Suprapubic skin (tissue), 4 donors: Measurements from ENCODE around the gene EVA1B. TPM values are rescaled to one million over a fixed set of nuclear protein-coding genes. Genes with fewer than 3 reads are reported as not detected.

Source experiments
- DNase-seq, 2 donors: peaks; one replicate each; pipeline ENCODE4 v3.0.0-alpha.2; 2019; ENCODE audit warnings: low spot score in 2 of 2
- H3K27ac ChIP-seq: fragments of 200-600 bp; sonication (generic); one replicate; pipeline ENCODE4 v1.5.1; 2019
- H3K27me3 ChIP-seq: fragments of 200-600 bp; sonication (generic); one replicate; pipeline ENCODE4 v1.5.1; 2019
- H3K36me3 ChIP-seq: fragments of 200-600 bp; sonication (generic); one replicate; pipeline ENCODE4 v1.5.1; 2019
- H3K4me1 ChIP-seq: fragments of 200-600 bp; sonication (generic); one replicate; pipeline ENCODE4 v1.5.1; 2019
- H3K4me3 ChIP-seq: fragments of 200-600 bp; sonication (generic); one replicate; pipeline ENCODE4 v1.5.1; 2019; ENCODE audit warnings: mild to moderate bottlenecking
- H3K9me3 ChIP-seq: fragments of 200-600 bp; sonication (generic); one replicate; pipeline ENCODE4 v1.5.1; 2019
- EP300 ChIP-seq: sonication (generic); formaldehyde crosslinking; IDR thresholded peaks from one replicate; pipeline ENCODE4 v1.6.1; 2017; ENCODE audit warnings: antibody characterized with exemption
- POLR2A ChIP-seq, 2 donors: fragments of 450-650 bp; IDR thresholded peaks; one replicate each; pipeline ENCODE4 v1.6.1; 2017; ENCODE audit warnings: antibody characterized with exemption in 2 of 2, mild to moderate bottlenecking in 2 of 2, moderate library complexity in 2 of 2
- POLR2AphosphoS5 ChIP-seq, 3 donors: sonication (generic); formaldehyde crosslinking; IDR thresholded peaks; one replicate each; pipeline ENCODE4 v1.6.1; 2017; ENCODE audit warnings: antibody characterized with exemption in 3 of 3
- WGBS: methylation state at CpG from one replicate; pipeline ENCODE4 v1.1.5; 2018; 5-methylcytosine and 5-hydroxymethylcytosine counted together
- total RNA-seq, 4 donors: library from RNA; depleted of rRNA; stranded (reverse); fragments of >200 nt; gene quantifications; one replicate each; pipeline ENCODE4 v1.1.0, GENCODE V29; 2016
- TF ChIP-seq, protein P1 (sequence below), 2 donors: fragments of 200-600 bp in 1 of 2; fragments of 450-650 bp in 1 of 2; sonication (generic) in 1 of 2; IDR thresholded peaks; one replicate each; pipeline ENCODE4 v1.5.1; 2016 to 2019; ENCODE audit warnings: antibody characterized with exemption in 2 of 2, mild to moderate bottlenecking in 1 of 2, moderate library complexity in 1 of 2

The EVA1B gene
- total RNA-seq, 4 donors from 2014 or later: 13.3 to 28.0 (median 19.2) TPM

- H3K9me3 ChIP-seq: no peaks in the 10 kb centered on the region
- 72% methylated on average over 3 of the region's 7 CpGs for WGBS
- H3K27ac ChIP-seq: no peak overlapping the region
- H3K4me3 ChIP-seq: no peak overlapping the region
- no peak for DNase-seq
- H3K4me1 ChIP-seq: peaks cover 11% of the 10 kb centered on the region
- peaks cover 32% of the 10 kb centered on the region for H3K36me3 ChIP-seq
- H3K27me3 ChIP-seq: no peaks in the 10 kb centered on the region
- TF ChIP-seq POLR2AphosphoS5 (IDR thresholded peaks at IDR 0.05) (no peak), POLR2A (IDR thresholded peaks at IDR 0.05) (no peak), EP300 (no peak)
- TF ChIP-seq, protein P1, sequence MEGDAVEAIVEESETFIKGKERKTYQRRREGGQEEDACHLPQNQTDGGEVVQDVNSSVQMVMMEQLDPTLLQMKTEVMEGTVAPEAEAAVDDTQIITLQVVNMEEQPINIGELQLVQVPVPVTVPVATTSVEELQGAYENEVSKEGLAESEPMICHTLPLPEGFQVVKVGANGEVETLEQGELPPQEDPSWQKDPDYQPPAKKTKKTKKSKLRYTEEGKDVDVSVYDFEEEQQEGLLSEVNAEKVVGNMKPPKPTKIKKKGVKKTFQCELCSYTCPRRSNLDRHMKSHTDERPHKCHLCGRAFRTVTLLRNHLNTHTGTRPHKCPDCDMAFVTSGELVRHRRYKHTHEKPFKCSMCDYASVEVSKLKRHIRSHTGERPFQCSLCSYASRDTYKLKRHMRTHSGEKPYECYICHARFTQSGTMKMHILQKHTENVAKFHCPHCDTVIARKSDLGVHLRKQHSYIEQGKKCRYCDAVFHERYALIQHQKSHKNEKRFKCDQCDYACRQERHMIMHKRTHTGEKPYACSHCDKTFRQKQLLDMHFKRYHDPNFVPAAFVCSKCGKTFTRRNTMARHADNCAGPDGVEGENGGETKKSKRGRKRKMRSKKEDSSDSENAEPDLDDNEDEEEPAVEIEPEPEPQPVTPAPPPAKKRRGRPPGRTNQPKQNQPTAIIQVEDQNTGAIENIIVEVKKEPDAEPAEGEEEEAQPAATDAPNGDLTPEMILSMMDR (IDR thresholded peaks at IDR 0.05): no peak
These were observed 15.8 kb upstream of the EVA1B start for GRCh38 chr1:36339215-36339614.

DNA sequence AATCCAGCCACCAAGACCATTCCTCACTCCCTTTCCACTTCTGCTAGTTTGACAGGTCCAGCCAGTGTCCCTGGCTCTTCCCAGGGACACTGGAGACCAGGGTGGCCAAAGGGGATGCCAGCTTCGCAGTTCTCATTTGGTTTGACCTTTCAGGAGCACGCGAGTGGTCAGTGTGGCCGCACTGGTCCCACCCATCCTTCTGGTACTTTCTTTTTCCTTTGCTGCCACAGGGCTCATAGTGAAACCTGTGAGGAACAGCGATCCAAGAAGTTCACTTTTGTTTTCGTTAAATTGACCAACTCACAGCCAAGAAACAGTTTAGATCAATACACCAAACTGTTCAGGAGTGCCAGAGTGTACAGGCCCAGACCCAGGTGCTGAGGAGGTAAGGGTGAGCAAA, 14.4 kb upstream of the EVA1B start:
- Histone ChIP-seq H3K4me1 (peaks cover 6% of the 10 kb centered on the region), H3K27me3 (no peaks in the 10 kb centered on the region), H3K27ac (no peak overlapping the region), H3K9me3 (no peaks in the 10 kb centered on the region), H3K4me3 (no peak overlapping the region), H3K36me3 (peaks cover 29% of the 10 kb centered on the region)
- no peak for DNase-seq
- WGBS: 93% methylated on average over 6 of the region's 6 CpGs
- no peak for TF ChIP-seq POLR2AphosphoS5 (IDR thresholded peaks at IDR 0.05)

DNA sequence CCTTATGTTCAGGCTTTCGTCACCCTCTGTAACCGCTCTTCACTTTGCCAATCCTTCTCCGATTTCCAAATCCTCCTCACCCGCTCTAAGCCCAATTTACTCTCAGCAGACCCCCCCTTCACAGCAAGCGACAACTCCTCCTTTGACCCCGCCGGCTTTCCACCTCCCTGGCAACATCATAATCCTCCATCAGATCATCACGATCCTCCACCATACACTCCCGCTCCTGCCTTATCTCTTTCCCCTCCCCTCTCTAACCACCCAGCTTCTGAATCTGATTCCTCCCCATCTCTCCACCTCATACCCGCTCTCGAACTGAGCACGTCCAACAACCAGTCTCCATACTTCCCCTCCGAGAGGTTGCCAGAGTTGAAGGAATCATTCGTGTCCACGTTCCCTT, 7.5 kb upstream of the EVA1B start:
- Histone ChIP-seq H3K36me3 (no peaks in the 10 kb centered on the region), H3K27ac (no peak overlapping the region), H3K27me3 (no peaks in the 10 kb centered on the region), H3K4me3 (no peak overlapping the region), H3K9me3 (no peaks in the 10 kb centered on the region), H3K4me1 (peaks cover 16% of the 10 kb centered on the region)
- no peak for DNase-seq
- TF ChIP-seq POLR2AphosphoS5 (IDR thresholded peaks at IDR 0.05) (no peak), POLR2A (IDR thresholded peaks at IDR 0.05) (no peak), EP300 (no peak)
- TF ChIP-seq, protein P1 (IDR thresholded peaks at IDR 0.05): no peak
- WGBS: 92% methylated on average over 15 of the region's 15 CpGs

DNA sequence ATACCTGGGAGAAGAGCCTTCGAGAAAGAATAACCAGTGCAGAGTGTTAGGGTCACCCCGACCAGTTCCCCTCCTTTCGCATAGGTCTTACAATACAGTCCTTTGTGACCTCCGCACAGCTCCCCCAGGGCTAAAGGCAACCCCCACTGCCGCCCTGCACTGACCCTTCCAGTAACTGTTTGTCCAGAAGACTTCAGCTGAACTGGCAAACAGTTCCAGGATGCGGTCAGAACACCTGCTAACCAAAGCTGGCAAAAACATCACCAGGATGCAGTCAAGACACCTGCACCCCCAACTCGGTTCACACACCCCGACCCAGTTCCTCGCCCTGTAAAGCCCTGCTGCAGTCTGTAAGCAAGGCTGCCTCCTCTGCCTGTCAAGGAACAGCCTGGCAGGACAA, 6.4 kb upstream of the EVA1B start:
- no peak for DNase-seq
- Histone ChIP-seq H3K4me1 (peaks cover 16% of the 10 kb centered on the region), H3K27me3 (no peaks in the 10 kb centered on the region), H3K4me3 (no peak overlapping the region), H3K27ac (no peak overlapping the region), H3K9me3 (no peaks in the 10 kb centered on the region), H3K36me3 (no peaks in the 10 kb centered on the region)
- WGBS: 92% methylated on average over 9 of the region's 9 CpGs
- TF ChIP-seq, protein P1 (IDR thresholded peaks at IDR 0.05): no peak
- TF ChIP-seq POLR2AphosphoS5 (IDR thresholded peaks at IDR 0.05) (no peak), POLR2A (IDR thresholded peaks at IDR 0.05) (no peak), EP300 (no peak)

DNA sequence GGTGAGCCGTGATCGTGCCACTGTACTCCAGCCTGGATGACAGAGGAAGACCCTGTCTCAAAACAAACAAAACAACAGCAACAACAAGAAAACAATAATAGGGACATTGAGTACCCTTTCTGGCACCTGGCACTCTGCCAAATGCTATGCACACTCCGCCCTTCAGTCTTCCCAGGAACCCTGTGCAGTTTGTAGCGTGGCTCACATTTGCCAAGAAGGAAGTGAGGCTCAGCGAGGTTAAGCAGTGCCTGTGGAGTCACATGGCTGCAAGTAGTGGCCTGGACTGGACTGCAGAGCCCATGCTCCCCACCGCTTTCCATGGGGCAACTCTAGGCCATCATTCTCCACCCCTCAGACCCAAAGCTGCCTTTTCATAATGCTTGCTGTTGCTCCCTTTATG, 5.3 kb upstream of the EVA1B start:
- no peak for DNase-seq
- WGBS: 49% methylated on average over 6 of the region's 6 CpGs
- TF ChIP-seq EP300 (no peak), POLR2AphosphoS5 (IDR thresholded peaks at IDR 0.05) (no peak), POLR2A (IDR thresholded peaks at IDR 0.05) (no peak)
- TF ChIP-seq, protein P1 (IDR thresholded peaks at IDR 0.05): no peak

GRCh38 chr1:36328088-36328480, 4.6 kb upstream of the EVA1B start:
- TF ChIP-seq POLR2A (IDR thresholded peaks at IDR 0.05) (no peak), EP300 (no peak), POLR2AphosphoS5 (IDR thresholded peaks at IDR 0.05) (no peak)
- TF ChIP-seq, protein P1 (IDR thresholded peaks at IDR 0.05): no peak
- Histone ChIP-seq H3K36me3 (no peaks in the 10 kb centered on the region), H3K4me1 (peaks cover 25% of the 10 kb centered on the region), H3K4me3 (no peak overlapping the region), H3K27me3 (no peaks in the 10 kb centered on the region), H3K27ac (no peak overlapping the region), H3K9me3 (no peaks in the 10 kb centered on the region)
- no peak for DNase-seq
- WGBS: 94% methylated on average over 6 of the region's 6 CpGs

More for the DNA sequence above, 5.3 kb upstream of the EVA1B start:
- peaks cover 25% of the 10 kb centered on the region for H3K4me1 ChIP-seq
- no peaks in the 10 kb centered on the region for H3K9me3 ChIP-seq
- no peak overlapping the region for H3K27ac ChIP-seq
- H3K27me3 ChIP-seq: no peaks in the 10 kb centered on the region
- H3K4me3 ChIP-seq: no peak overlapping the region
- H3K36me3 ChIP-seq: no peaks in the 10 kb centered on the region
